ENCODE data around the gene MSRB2.

Gene MSRB2

DNA sequence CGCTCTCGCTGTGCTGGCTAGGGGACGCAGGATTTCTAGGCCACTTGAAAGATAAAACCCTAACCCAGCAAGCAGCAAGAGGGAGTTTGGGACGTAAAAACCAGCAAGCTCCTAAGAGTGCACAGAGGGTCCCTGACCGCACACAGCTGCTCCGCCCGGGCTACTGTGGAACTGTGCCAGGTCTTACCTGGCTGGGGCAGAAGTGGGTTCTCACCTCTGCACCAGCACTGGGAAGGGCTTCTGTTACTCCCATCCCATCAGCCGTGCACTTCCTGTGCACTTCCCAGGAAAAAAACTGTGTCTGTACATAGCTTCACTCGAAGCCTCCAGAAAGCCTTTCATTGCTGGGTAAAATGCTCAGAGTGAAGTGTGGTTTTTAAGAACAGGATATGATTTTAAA, 50.9 kb downstream of the MSRB2 start:
- no peak overlapping the region for H3K4me3 ChIP-seq (ENCODE audit: low read depth in 1 of 2, low read length in 2 of 2)
- peaks cover 2% of the 10 kb centered on the region for H3K27me3 ChIP-seq (ENCODE audit: insufficient read depth, low read length, poor library complexity)
- no peak overlapping the region for H3K4me2 ChIP-seq (ENCODE audit: insufficient read depth, low read length)
- H3K36me3 ChIP-seq (ENCODE audit: insufficient read depth, low read length): no peaks in the 10 kb centered on the region
- H3K79me2 ChIP-seq (ENCODE audit: insufficient read depth, low read length): no peaks in the 10 kb centered on the region
- H4K20me1 ChIP-seq (ENCODE audit: insufficient read depth, low read length): no peaks in the 10 kb centered on the region
- H3K4me1 ChIP-seq (ENCODE audit: insufficient read depth, low read length): no peaks in the 10 kb centered on the region
- ATAC-seq (ENCODE audit: insufficient read depth, low read depth) (no peak), DNase-seq (no peak)
- H3K9me3 ChIP-seq (ENCODE audit: insufficient read depth, low read length, severe bottlenecking): no peaks in the 10 kb centered on the region
- H3K9ac ChIP-seq (ENCODE audit: low read depth, low read length): no peak overlapping the region
- no peak overlapping the region for H3K27ac ChIP-seq (ENCODE audit: low read length)
- H2AFZ ChIP-seq (ENCODE audit: low read depth, low read length): no peak overlapping the region
- TF ChIP-seq EZH2 (IDR thresholded peaks at IDR 0.05; ENCODE audit: borderline replicate concordance, low read depth, low read length, severe bottlenecking): no peak
- TF ChIP-seq, protein P1, sequence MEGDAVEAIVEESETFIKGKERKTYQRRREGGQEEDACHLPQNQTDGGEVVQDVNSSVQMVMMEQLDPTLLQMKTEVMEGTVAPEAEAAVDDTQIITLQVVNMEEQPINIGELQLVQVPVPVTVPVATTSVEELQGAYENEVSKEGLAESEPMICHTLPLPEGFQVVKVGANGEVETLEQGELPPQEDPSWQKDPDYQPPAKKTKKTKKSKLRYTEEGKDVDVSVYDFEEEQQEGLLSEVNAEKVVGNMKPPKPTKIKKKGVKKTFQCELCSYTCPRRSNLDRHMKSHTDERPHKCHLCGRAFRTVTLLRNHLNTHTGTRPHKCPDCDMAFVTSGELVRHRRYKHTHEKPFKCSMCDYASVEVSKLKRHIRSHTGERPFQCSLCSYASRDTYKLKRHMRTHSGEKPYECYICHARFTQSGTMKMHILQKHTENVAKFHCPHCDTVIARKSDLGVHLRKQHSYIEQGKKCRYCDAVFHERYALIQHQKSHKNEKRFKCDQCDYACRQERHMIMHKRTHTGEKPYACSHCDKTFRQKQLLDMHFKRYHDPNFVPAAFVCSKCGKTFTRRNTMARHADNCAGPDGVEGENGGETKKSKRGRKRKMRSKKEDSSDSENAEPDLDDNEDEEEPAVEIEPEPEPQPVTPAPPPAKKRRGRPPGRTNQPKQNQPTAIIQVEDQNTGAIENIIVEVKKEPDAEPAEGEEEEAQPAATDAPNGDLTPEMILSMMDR (IDR thresholded peaks at IDR 0.05; ENCODE audit: borderline replicate concordance, extremely low read depth, low read length, poor library complexity, severe bottlenecking): no peak

DNA sequence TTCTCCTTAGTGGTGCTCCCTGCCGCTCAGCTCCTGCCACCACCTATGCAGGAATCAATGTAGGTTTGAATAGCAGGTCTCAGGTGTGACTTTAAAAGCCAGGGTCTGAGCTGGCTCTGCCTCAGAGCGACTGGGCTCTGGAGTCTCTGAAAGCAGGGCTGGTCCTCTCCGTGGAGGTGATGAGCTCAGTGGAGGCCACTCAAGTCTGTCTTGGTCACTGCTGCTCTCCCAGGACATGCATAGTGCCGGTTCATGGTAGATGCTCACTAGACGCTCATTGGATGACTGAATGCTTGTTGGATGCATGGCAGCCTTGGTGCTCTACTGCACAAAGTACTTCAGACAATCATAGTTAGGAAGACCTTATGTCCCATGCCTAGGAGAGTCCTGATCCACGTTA, 51.7 kb downstream of the MSRB2 start:
- TF ChIP-seq, protein P1 (IDR thresholded peaks at IDR 0.05; ENCODE audit: borderline replicate concordance, extremely low read depth, low read length, poor library complexity, severe bottlenecking): no peak
- no peak for TF ChIP-seq EZH2 (IDR thresholded peaks at IDR 0.05; ENCODE audit: borderline replicate concordance, low read depth, low read length, severe bottlenecking)
- no peak for DNase-seq
- Histone ChIP-seq H3K4me1 (ENCODE audit: insufficient read depth, low read length) (no peaks in the 10 kb centered on the region), H3K27ac (ENCODE audit: low read length) (no peak overlapping the region), H3K9me3 (ENCODE audit: insufficient read depth, low read length, severe bottlenecking) (no peaks in the 10 kb centered on the region), H3K36me3 (ENCODE audit: insufficient read depth, low read length) (no peaks in the 10 kb centered on the region), H3K79me2 (ENCODE audit: insufficient read depth, low read length) (no peaks in the 10 kb centered on the region), H3K27me3 (ENCODE audit: insufficient read depth, low read length, poor library complexity) (peaks cover 2% of the 10 kb centered on the region), H2AFZ (ENCODE audit: low read depth, low read length) (no peak overlapping the region), H4K20me1 (ENCODE audit: insufficient read depth, low read length) (no peaks in the 10 kb centered on the region), H3K4me3 (ENCODE audit: low read depth in 1 of 2, low read length in 2 of 2) (no peak overlapping the region), H3K9ac (ENCODE audit: low read depth, low read length) (no peak overlapping the region), H3K4me2 (ENCODE audit: insufficient read depth, low read length) (no peak overlapping the region)
- no peak for ATAC-seq (ENCODE audit: insufficient read depth, low read depth)

DNA sequence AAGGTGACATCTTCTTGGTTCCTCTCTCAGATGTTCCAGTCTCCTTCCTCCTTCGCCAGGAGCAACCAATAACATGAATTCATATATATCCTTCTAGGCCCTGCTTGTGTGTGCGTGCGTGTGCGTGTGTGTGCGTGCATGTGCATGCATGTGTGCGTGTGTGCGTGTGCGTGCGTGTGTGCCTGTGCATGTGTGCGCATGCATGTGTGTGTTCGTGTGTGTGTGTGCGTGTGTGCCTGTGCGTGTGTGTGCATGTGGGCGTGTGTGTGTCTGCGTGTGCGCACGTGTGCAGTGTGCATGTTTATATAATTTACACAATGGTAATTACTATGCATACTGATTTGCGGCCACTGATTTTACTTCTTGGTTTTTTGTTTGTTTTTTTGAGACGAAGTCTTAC, 52.8 kb downstream of the MSRB2 start:
- H3K9me3 ChIP-seq (ENCODE audit: insufficient read depth, low read length, severe bottlenecking): no peaks in the 10 kb centered on the region
- H3K79me2 ChIP-seq (ENCODE audit: insufficient read depth, low read length): no peaks in the 10 kb centered on the region
- H2AFZ ChIP-seq (ENCODE audit: low read depth, low read length): no peak overlapping the region
- no peak for DNase-seq
- H3K9ac ChIP-seq (ENCODE audit: low read depth, low read length): no peak overlapping the region
- H3K4me2 ChIP-seq (ENCODE audit: insufficient read depth, low read length): no peak overlapping the region
- H4K20me1 ChIP-seq (ENCODE audit: insufficient read depth, low read length): no peaks in the 10 kb centered on the region
- no peak overlapping the region for H3K27ac ChIP-seq (ENCODE audit: low read length)
- H3K36me3 ChIP-seq (ENCODE audit: insufficient read depth, low read length): no peaks in the 10 kb centered on the region
- H3K27me3 ChIP-seq (ENCODE audit: insufficient read depth, low read length, poor library complexity): peaks cover 2% of the 10 kb centered on the region
- ATAC-seq (ENCODE audit: insufficient read depth, low read depth): no peak
- no peaks in the 10 kb centered on the region for H3K4me1 ChIP-seq (ENCODE audit: insufficient read depth, low read length)
- H3K4me3 ChIP-seq (ENCODE audit: low read depth in 1 of 2, low read length in 2 of 2): no peak overlapping the region
- TF ChIP-seq, protein P1 (IDR thresholded peaks at IDR 0.05; ENCODE audit: borderline replicate concordance, extremely low read depth, low read length, poor library complexity, severe bottlenecking): no peak
- TF ChIP-seq EZH2 (IDR thresholded peaks at IDR 0.05; ENCODE audit: borderline replicate concordance, low read depth, low read length, severe bottlenecking): no peak

DNA sequence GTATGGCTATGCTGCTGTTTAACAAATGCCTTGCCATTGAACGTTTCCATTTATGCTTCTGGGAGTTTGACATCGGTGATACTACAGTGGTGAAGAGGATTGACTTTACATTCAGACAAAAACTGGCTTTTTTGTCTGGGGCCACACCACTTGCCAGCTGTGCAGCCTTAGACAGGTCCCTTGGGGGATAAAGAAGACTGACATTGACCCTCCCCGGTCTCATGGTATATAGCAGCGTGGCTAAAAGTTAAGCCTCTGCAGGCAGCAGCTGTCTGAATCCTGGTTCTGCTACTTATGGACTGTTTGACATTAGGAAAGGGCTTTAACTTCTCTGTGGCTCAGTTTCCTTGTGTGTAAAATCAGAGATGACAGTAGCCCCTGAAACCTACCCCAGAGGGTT, 54.7 kb downstream of the MSRB2 start:
- Histone ChIP-seq H3K79me2 (ENCODE audit: insufficient read depth, low read length) (no peaks in the 10 kb centered on the region), H4K20me1 (ENCODE audit: insufficient read depth, low read length) (no peaks in the 10 kb centered on the region), H3K4me3 (ENCODE audit: low read depth in 1 of 2, low read length in 2 of 2) (no peak overlapping the region), H3K27ac (ENCODE audit: low read length) (no peak overlapping the region), H2AFZ (ENCODE audit: low read depth, low read length) (no peak overlapping the region), H3K4me1 (ENCODE audit: insufficient read depth, low read length) (no peaks in the 10 kb centered on the region), H3K4me2 (ENCODE audit: insufficient read depth, low read length) (no peak overlapping the region), H3K36me3 (ENCODE audit: insufficient read depth, low read length) (no peaks in the 10 kb centered on the region), H3K9me3 (ENCODE audit: insufficient read depth, low read length, severe bottlenecking) (no peaks in the 10 kb centered on the region), H3K9ac (ENCODE audit: low read depth, low read length) (no peak overlapping the region), H3K27me3 (ENCODE audit: insufficient read depth, low read length, poor library complexity) (peaks cover 2% of the 10 kb centered on the region)
- no peak for TF ChIP-seq EZH2 (IDR thresholded peaks at IDR 0.05; ENCODE audit: borderline replicate concordance, low read depth, low read length, severe bottlenecking)
- TF ChIP-seq, protein P1 (IDR thresholded peaks at IDR 0.05; ENCODE audit: borderline replicate concordance, extremely low read depth, low read length, poor library complexity, severe bottlenecking): no peak
- DNase-seq: no peak
- no peak for ATAC-seq (ENCODE audit: insufficient read depth, low read depth)
